Esophagus (tissue), 2 donors: ENCODE data around the gene ZNF462. TPM values are rescaled to one million over a fixed set of nuclear protein-coding genes. Genes with fewer than 3 reads are reported as not detected.

ENCODE experiments used
- H3K27ac ChIP-seq, 2 donors: one replicate each; pipeline ENCODE4 v1.5.1; 2013; ENCODE audit warnings: low read depth in 2 of 2, mild to moderate bottlenecking in 2 of 2, inconsistent platforms in 1 of 2, low read length in 1 of 2, moderate library complexity in 1 of 2
- H3K27me3 ChIP-seq, 2 donors: one replicate each; pipeline ENCODE4 v1.6.1; 2013; ENCODE audit warnings: low read length in 2 of 2, control low read depth in 1 of 2, mild to moderate bottlenecking in 1 of 2; ENCODE audit not compliant: insufficient read depth in 2 of 2, control insufficient read depth in 1 of 2
- H3K36me3 ChIP-seq, 2 donors: one replicate each; pipeline ENCODE4 v1.6.1; 2013; ENCODE audit warnings: low read length in 1 of 2; ENCODE audit not compliant: control insufficient read depth in 2 of 2, insufficient read depth in 2 of 2
- H3K4me1 ChIP-seq, 2 donors: one replicate each; pipeline ENCODE4 v1.6.1; 2013; ENCODE audit warnings: low read length in 1 of 2; ENCODE audit not compliant: control insufficient read depth in 2 of 2, insufficient read depth in 2 of 2
- H3K4me3 ChIP-seq, 2 donors: one replicate each; pipeline ENCODE4 v1.5.1; 2013; ENCODE audit warnings: low read length in 2 of 2, mild to moderate bottlenecking in 2 of 2, low read depth in 1 of 2, moderate library complexity in 1 of 2
- H3K9me3 ChIP-seq, 2 donors: one replicate each; pipeline ENCODE4 v1.6.1; 2013; ENCODE audit warnings: mild to moderate bottlenecking in 2 of 2, low read depth in 1 of 2, low read length in 1 of 2, moderate library complexity in 1 of 2; ENCODE audit not compliant: control insufficient read depth in 2 of 2, insufficient read depth in 1 of 2
- WGBS, 2 donors: extraction: QIAGEN DNeasy Blood & Tissue Kit; methylation state at CpG; one replicate each; pipeline ENCODE4 v1.1.7; 2013; 5-methylcytosine and 5-hydroxymethylcytosine counted together
- polyA plus RNA-seq, 2 donors: library from polyadenylated mRNA; stranded (reverse); fragments of 200-250 nt; gene quantifications; one replicate each; pipeline ENCODE4 v1.2.3, GENCODE V29; 2013
- donor health status: healthy with polysubstance abuse.
- donor health status: Bipolar disorder and iron deficiency.

Gene ZNF462
- polyA plus RNA-seq, 2 donors: 3.9 to 5.8 TPM

DNA sequence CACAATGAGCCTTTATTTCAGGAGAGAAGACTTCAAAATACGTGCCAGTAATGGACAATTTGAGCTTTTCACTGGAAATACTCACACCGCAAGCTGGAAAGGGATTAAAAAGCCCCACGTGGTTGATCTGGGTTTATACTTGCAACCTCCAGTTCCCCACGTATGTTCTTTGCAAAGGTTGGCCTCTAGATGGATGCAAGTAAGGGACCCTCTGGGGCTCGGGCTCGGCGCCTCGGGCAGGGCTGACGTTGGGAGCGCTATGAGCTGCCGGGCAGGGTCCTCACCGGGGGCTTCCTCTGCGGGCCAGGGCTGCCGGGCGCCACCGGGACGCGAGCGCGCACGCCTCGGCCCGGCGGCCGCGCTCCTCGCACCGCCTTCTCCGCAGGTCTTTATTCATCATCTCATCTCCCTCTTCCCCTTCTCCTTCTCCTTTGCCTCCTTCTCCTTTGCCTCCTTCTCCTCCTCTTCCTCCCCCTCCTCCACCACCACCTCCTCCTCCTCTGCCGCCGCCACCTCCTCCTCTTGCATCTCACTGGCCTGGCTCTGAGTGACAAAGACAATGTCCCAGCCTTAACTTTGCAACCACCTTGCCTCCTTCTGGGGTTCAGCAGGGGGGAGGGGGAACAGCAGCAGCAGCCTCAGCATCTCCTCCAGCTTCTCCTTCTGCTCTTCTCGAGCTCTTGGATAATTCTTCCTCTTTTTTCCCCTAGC lies 701 bp upstream of the ZNF462 start:
- Histone ChIP-seq H3K27ac (peak overlapping the region; percentile 65 to 95), H3K9me3 (no peaks in the 10 kb centered on the region), H3K36me3 (no peaks in the 10 kb centered on the region), H3K27me3 (no peaks in the 10 kb centered on the region), H3K4me1 (no peaks in the 10 kb centered on the region), H3K4me3 (peak overlapping the region; percentile 83 to 97)
- 0 to 2% methylated on average over 25 to 32 of the region's 32 CpGs for WGBS, 2 donors

DNA sequence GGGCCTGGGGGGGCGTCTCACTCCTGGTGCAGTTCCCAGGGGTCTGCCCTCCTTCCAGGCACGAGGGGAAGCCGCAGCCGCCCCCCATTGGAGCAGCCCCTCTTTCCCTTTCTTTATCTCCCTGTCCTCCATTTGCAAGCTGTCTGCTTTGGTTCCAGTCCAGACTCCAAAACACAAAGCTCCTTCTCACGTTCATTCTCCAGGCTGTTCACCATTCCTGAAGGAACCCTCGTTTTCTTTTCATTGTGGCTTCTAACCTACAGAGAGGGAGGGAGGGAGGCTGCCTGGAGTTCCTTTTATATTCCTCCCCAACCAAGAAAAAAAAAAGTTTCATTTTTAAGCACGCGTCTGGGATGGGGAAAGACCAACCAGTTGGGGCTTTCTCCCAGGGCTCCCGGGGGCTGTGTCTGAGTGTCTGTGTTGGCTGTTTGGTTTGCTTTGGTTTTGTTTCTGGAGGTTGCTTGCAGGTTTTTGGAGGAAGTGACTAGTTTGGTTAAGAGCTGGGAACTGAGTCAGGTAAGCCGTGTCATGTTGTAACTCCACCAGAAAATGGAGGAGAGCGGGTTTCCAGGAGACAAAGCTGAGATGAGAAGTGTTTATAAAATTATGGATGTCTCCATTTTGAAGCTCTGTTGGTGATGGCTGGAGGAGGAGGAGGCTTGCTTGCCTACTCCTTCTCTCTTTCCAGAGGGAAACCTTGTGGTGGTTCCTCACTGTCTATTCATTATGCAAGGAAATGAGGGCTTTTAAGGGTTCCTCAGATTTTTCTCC lies 1.6 kb downstream of the ZNF462 start:
- WGBS, 2 donors: 11 to 22% methylated on average over 7 to 11 of the region's 11 CpGs

DNA sequence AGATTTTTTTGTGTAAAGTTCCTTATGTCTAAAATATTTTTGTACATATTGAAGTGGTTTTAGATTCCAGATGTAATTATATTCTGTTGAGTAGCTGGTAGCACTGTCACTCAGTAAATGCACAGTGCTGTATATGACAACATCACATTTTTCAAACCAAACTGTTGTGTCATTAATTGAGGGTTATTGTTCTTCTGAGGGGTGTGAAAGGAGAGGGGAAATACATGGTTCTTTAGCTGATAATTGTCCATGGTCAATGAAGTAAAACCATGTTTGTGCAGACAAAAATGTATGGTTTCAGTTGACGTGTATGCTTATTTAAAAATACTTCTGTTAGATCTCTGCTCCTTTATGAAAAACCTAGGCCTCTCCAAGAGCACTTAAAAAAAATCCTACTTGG lies 3.3 kb downstream of the ZNF462 start:
- WGBS, 2 donors: 67 to 81% methylated on average over 1 of the region's 1 CpG
- no peak overlapping the region for H3K27ac ChIP-seq
- no peaks in the 10 kb centered on the region for H3K36me3 ChIP-seq
- H3K27me3 ChIP-seq: no peaks in the 10 kb centered on the region
- H3K9me3 ChIP-seq: no peaks in the 10 kb centered on the region
- H3K4me1 ChIP-seq: no peaks in the 10 kb centered on the region
- H3K4me3 ChIP-seq: no peak overlapping the region

More for the DNA sequence above, 1.6 kb downstream of the ZNF462 start:
- Histone ChIP-seq H3K4me3 (peak overlapping the region; percentile 83 to 97), H3K27ac (peak overlapping the region; percentile 65 to 95), H3K4me1 (no peaks in the 10 kb centered on the region), H3K36me3 (no peaks in the 10 kb centered on the region), H3K27me3 (no peaks in the 10 kb centered on the region), H3K9me3 (no peaks in the 10 kb centered on the region)

DNA sequence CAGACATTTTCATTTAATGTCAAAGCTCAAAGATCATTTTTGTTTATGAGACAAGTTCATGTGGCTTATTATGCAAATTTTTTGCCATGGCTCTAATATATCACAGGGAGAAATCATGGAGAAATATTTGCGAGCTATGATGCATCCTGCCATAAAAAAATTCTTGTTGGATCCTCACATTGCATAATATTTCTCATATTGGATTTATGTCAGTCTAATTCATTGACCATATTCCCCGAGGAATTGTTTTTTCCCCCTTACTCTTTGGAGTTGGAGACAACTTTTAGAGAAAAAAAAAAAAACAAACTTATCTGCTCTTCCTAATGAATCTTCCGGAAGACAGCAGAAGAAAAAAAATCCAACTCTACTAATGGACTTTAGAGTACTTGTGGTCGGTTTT lies 4.3 kb downstream of the ZNF462 start:
- peaks cover 0 to 2% of the 10 kb centered on the region in 2 donors for H3K4me1 ChIP-seq
- 81 to 86% methylated on average over 4 of the region's 4 CpGs for WGBS, 2 donors

DNA sequence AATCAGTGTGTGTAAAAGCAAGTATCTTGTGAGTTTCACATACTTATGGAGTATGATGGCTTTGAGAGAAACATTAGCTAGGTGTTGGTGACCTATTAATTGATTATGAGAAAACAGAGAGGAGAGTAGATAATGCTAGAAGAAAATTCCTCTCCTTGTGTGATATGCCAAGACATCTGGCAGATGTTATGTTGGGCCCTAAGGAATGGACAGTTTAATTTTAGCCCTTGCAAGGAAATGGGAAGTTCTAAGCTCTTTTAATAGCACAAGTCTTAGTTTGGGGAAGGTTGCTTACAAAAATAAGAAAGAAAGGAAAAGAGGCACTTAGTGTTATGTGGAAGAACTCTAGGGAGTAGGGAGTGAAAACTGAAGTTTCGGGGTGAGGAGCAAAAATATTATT lies 5.1 kb downstream of the ZNF462 start:
- 58 to 66% methylated on average over 1 of the region's 1 CpG for WGBS, 2 donors
- Histone ChIP-seq H3K27ac (peak overlapping the region in 1 of 2 donors; percentile 56), H3K9me3 (no peaks in the 10 kb centered on the region), H3K4me3 (no peak overlapping the region), H3K36me3 (no peaks in the 10 kb centered on the region), H3K4me1 (peaks cover 0 to 2% of the 10 kb centered on the region in 2 donors), H3K27me3 (no peaks in the 10 kb centered on the region)

More for the DNA sequence above, 4.3 kb downstream of the ZNF462 start:
- Histone ChIP-seq H3K27ac (no peak overlapping the region), H3K4me3 (no peak overlapping the region), H3K9me3 (no peaks in the 10 kb centered on the region), H3K36me3 (no peaks in the 10 kb centered on the region), H3K27me3 (no peaks in the 10 kb centered on the region)

DNA sequence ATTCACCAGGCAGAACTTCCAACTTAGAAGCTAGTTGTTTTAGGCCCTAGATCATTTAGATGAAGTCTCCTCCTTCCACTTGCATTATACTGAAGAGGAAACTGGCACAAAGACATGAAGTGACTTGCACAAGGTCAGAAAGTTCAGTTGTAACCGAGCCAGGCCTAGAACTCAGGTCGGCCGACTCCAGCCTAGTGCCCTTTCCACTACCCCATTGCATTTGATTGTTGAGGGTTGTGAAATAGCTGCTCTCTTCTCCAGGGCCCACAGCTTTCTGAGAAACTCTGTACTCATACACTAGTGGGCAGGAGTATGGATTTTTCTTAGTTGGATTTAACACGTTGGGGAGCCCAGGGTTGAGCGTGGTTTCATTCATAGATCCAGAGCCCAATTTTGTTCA lies 5.6 kb downstream of the ZNF462 start:
- Histone ChIP-seq H3K9me3 (no peaks in the 10 kb centered on the region), H3K27me3 (no peaks in the 10 kb centered on the region), H3K4me1 (peaks cover 0 to 2% of the 10 kb centered on the region in 2 donors), H3K36me3 (no peaks in the 10 kb centered on the region), H3K27ac (peak overlapping the region; percentile 82), H3K4me3 (no peak overlapping the region)
- 36 to 48% methylated on average over 5 of the region's 5 CpGs for WGBS, 2 donors

DNA sequence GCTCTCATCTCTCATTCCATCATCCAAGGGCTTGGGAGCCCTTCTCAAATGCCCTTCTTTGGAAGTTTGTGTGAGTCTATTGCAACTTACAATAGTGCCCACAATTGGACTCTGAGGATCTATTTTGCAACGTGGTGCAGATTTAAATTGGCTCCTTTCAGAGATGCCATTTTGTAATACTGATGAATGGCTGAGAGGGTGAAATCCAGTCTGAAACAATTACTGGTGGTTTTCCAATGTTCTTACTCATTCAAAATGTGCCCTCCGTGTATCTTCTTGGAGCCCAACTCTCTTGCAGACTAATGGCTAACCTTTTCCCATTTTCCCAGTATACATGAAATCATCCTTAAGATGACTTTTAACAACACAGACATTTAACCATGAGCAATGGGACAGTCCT lies 6.1 kb downstream of the ZNF462 start:
- no peaks in the 10 kb centered on the region for H3K9me3 ChIP-seq
- H3K36me3 ChIP-seq: no peaks in the 10 kb centered on the region
- peak overlapping the region in 1 of 2 donors; percentile 3 for H3K4me3 ChIP-seq
- peaks cover 0 to 2% of the 10 kb centered on the region in 2 donors for H3K4me1 ChIP-seq
- H3K27me3 ChIP-seq: no peaks in the 10 kb centered on the region
- peak overlapping the region; percentile 82 for H3K27ac ChIP-seq
- 17 to 43% methylated on average over 2 of the region's 2 CpGs for WGBS, 2 donors

DNA sequence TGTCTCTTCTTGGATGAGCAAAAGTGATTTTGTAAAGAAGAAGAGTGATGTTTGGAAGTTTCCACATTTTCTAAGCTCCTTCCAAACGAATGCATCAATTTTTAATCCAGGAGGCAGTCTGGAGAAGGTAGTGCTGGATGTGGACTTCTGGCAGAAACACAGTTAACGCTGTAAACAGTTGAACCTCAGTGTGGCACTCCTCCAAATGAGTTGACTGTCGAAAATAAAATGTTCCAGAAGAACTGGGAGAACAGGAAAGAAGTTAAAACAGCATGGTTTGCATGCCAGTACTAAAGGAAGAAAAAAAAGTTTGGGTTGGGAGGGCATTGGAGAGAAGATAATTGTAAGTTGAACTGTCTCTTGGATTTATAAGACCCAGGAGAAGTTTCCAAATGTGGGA lies 6.5 kb downstream of the ZNF462 start:
- 9 to 17% methylated on average over 3 of the region's 3 CpGs for WGBS, 2 donors
- H3K27me3 ChIP-seq: no peaks in the 10 kb centered on the region
- H3K4me3 ChIP-seq: no peak overlapping the region
- peaks cover 0 to 2% of the 10 kb centered on the region in 2 donors for H3K4me1 ChIP-seq
- H3K9me3 ChIP-seq: no peaks in the 10 kb centered on the region
- no peaks in the 10 kb centered on the region for H3K36me3 ChIP-seq
- peak overlapping the region; percentile 22 to 82 for H3K27ac ChIP-seq

DNA sequence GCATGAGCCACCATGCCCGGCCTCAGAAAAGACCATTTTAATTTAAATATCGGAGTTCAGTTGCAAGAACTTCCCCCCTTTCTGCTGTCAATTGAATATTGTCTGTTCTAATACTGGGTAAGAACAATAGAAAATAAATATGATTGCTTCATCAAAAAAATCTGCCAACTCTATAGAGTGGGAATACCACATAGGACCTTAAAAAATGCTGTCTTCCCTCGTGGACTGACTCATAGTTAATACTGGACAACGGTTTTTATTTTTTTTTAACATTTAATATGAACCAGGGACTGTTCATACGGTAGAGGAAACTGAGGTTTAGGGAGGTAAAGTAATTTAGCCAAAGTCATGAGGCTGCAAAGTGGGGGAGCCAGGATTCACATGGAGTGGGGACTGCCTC lies 9.7 kb downstream of the ZNF462 start:
- no peak overlapping the region for H3K4me3 ChIP-seq
- H3K27ac ChIP-seq: no peak overlapping the region
- 87 to 92% methylated on average over 5 of the region's 5 CpGs for WGBS, 2 donors
- peaks cover 0 to 2% of the 10 kb centered on the region in 2 donors for H3K4me1 ChIP-seq
- no peaks in the 10 kb centered on the region for H3K27me3 ChIP-seq
- H3K36me3 ChIP-seq: no peaks in the 10 kb centered on the region
- no peaks in the 10 kb centered on the region for H3K9me3 ChIP-seq
